SW 1271 (cell line): ENCODE results near the gene TMEM98.
"Not testable (repeated sequence)": the region's sequence is repeated elsewhere in the genome, so short reads cannot be mapped to it uniquely, and the experiment has no call there.

Experiments used
- DNase-seq, 2 experiments: peaks; one replicate each; lab custom pipeline; 2025; lab: John Stamatoyannopoulos, UW

Gene TMEM98

GRCh38 chr17:32985050-32985756 is 57.2 kb downstream of the TMEM98 start:
- DNase-seq = no peak

DNA sequence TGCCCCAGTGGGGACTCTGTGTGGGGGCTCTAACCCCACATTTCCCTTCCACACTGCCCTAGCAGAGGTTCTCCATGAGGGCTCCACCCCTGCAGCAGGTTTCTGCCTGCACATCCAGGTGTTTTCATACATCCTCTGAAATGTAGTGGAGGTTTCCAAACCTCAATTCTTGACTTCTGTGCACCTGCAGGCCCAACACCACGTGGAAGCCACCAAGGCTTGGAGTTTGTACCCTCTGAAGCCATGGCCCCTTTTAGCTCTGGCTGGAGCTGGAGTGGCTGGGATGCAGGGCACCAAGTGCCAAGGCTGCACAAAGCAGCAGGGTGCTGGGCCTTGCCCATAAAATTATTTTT is 59.5 kb downstream of the TMEM98 start:
- DNase-seq = not testable (repeated sequence)

- DNase-seq = not testable (repeated sequence)
These were observed 59.9 kb downstream of the TMEM98 start for GRCh38 chr17:32987868-32988267.

DNA sequence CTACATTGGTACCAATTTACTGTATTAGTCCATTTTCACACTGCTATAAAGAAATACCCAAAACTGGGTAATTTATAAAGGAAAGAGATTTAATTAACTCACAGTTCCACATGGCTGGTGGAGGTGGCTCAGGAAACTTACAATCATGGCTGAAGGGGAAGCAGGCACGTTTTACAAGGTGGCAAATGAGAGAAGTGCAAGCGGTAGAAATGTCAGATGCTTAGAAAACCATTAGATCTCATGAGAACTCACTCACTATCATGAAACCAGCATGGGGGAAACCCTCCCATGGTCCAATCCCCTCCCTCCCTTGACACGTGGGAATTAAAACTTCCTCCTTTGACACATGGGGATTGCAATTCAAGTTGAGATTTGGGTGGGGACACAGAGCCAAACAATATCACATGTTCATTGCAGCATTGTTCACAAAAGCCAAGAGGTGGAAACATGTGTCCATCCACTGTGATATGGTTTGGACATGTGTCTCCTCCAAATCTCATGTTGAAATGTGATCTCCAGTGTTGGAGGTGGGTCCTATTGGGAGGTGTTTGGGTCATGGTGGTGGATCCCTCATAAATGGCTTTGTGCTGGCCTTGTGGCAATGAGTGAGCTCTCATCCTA is 60.6 kb downstream of the TMEM98 start:
- no peak for DNase-seq

- DNase-seq = no peak
These were observed 64.5 kb downstream of the TMEM98 start for GRCh38 chr17:32992321-32993033.

DNA sequence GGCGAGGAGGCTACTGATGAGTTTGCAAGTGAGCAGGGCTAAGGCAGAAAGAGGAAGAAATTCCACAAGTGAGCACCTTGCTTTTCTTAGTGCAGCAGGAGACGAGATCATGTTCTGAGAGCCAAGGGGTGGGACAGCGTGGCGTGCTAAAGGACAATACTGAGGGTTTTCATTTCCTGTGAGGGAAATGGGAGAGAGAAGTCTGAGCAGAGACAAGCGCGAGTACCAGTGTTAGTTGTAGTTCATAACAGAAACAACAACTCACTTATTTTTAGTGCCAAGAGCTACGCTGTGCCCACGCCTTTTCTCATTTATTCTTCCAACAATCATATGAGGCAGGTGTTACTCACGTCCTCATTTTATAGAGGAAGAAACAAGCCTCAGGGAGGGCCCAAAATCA is 66.0 kb downstream of the TMEM98 start:
- DNase-seq = no peak
